Activated gamma-delta T cell treated with Interleukin-2 at 50 U/mL for 16 hours (primary cell): Measurements from ENCODE around the gene CREG1.

Source experiments
- DNase-seq: peaks from one replicate; pipeline ENCODE4 v3.0.0-alpha.2; 2020

The CREG1 gene

DNA sequence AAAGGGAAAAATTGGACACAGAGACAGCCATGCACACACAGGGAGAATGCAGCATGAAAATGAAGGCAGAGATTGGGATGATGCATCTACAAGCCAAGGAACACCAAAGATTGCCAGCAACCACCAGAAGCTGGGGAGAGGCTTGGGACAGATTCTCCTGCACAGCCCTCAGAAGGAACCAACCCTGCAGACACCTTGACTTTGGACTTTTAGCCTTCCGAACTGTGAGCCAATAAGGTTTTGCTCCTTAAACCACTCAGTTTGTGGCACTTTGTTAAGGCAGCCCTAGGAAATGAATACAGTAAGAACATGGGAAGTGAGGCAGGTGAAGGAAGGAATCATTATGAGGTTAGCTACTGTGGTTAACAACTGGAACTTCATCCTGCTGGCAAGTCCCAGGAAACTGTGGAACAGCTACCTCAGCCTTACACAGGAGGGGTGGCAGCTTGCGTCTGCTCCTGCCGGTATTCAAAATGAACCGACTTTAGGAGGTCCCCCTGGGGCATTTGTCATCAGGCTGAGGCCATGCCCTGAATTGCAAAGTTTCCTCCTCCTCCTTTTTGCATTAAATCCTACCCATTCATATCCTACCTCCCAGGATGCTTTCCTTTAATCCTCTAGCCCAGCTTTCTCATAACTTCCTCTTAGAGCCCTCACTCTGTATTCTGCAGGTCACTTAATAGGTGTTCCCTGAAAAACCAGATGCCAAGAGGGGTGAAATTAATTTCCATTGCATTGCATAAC lies 50.7 kb downstream of the CREG1 start:
- DNase-seq, result no peak

DNA sequence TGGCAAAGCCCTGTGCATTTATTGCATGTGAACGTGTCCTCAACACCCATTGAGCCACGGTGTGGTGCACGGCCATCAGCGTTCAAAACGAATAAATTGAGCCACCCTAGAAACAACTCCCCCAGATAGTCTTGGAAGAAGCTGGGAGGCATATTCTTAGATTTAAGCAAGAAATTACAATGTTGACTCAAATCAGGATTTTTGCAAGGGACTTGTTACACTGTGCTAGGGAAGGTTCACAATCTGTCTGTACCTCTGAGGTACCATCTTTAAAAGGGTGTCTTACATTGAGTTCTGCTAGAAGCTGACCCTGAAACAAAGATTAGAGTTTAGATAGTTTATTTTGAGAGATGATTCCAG lies 51.4 kb downstream of the CREG1 start:
- DNase-seq, result no peak

DNA sequence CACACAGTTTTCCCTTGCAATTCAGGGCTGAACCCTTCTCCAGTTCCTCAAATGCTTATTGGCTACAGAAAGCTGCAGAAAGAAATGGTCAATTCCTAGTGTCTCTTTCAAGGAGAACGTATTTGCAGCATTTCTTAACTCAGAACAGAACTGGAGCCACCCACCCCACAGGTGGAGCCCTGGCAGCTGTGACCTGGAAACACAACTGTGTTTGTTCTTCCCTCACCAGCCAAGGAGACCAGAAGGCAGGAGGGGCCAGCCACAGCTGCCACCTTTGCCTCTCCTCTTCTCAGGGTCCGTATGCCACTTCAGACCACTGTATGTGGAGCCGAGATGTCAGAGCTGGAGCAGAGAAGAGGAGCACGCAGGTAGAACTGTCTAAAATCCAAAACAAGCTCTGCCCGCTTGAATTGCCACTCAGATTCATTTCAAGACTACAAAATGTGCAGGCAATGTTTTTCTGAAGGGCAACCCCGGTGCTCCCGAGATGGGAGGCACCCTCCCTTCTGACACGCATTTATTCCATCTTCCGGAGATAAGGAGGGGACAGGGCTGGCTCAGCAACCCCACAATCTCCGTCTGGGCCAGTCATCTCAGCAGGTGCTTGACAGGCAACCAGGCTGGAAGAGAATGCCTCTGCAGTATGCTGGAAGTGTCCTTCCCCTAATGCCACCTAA lies 51.9 kb downstream of the CREG1 start:
- no peak for DNase-seq

DNA sequence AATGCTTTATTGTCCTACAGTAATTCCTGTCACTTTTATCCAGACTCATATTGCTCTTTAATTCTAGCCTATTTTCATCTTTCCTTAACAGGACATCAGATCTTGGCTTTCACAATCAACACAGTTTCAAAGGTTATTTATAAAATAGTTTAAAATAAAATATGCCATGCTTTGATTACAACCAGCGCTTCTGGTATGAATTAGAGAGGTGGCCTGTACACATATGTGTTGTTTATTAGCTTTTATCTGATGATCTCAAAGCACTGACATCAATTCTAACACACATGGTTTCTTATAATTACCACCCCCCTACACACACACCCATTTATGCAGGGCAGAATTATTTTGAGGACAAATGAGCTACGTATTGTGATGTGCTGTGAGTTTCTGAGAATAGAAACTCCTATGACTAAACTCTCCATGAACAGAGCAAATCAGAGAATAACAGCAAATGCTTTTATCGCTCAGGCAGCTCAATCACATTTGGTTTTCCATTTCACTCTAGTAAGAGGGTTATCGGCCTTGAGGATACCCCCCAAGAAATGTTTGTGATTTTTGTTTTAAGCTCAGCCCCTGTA lies 53.2 kb downstream of the CREG1 start:
- DNase-seq, result no peak

DNA sequence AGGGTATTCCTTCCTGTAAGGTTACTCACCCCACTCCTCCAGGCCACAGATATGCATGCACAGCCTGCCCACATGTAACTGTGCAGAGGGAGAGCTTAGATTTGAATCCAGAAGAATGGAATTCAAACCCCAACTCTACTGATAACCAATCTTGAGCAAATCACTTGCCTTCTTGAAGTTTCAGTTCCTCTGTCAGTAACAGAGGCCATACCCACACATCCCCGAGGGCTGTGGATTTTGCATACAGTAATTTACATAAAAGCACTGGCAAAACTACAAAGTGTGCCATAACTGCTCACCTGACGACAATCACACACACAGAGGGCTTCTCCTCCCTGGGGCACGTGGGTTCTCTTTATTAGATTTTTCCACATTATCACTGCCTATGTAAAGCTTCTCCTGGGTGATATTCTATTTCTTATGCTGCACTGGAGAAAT lies 53.9 kb downstream of the CREG1 start:
- no peak for DNase-seq

DNA sequence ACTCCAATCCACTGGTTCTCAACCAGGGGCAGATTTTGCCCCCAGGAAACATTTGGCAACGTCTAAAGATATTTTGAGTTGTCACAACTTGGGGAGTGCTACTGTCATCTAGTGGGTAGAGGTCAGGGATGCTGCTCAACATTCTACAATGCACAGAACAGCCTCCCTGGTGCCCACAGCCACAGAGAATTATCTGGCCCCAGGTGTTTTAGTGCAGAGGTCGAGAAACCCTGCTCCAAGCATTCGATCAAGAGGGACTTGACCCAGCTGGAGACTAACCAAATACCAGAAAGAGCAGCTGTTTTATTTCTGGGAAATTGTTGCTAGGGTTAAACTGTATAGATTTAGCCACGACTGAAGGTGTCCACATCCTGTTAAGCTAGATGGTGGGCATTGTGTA lies 54.5 kb downstream of the CREG1 start:
- DNase-seq, result no peak

DNA sequence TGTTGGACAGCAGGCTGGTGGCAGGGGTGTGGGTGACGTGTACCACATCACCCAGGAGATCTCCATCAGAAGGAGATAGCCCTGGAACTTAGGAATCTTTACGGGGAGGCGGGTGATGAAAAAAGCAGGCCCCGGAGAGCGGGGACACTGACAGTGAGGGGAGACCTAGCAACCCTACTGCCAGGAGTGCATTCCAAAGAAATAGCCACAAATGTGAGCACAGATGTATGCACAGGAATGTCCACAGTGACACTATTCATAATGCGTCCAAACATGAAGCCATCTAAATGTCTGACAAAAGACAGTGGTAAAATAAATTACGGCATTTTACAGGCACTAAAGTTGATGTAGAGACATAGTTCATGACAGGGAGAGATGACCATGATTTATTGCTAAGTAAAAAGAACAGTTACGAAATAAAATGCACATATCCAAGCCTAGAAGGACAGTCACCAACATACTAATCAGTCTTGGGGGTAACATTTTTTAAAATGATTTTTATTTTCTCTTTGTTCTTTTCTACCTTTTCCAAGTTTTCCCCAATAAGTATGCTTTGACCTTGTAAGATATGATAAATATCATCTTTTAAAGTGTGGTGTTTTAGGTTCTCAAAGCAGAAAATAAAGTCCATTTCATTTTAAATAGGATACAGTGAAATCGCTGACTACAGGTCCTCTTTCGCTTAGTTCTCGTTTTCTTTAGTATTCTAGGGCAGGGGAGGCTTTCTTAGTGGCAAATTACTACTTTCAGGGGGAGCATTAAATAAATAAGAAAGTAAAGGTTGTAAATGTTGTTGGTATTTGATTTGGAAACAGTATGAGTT lies 56.6 kb downstream of the CREG1 start:
- DNase-seq, result no peak

DNA sequence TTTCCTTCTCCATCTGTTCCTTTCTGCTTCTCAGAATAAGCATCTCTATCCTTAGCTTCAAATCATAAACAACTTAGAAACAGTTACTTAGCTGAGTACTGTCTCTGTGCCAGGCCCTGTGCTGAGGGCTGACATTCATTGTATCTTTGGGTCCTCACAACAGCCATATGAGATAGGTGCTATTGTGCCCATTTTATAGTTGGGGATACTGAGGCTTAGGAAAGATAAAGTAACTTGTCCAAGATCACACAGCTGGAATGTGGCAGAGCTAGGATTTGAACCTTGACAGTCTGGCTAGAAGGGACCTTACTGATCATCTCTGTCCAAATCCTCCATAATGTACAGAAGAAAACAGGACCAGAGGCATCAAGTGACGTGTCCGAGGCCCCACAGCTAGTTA lies 60.2 kb downstream of the CREG1 start:
- no peak for DNase-seq

DNA sequence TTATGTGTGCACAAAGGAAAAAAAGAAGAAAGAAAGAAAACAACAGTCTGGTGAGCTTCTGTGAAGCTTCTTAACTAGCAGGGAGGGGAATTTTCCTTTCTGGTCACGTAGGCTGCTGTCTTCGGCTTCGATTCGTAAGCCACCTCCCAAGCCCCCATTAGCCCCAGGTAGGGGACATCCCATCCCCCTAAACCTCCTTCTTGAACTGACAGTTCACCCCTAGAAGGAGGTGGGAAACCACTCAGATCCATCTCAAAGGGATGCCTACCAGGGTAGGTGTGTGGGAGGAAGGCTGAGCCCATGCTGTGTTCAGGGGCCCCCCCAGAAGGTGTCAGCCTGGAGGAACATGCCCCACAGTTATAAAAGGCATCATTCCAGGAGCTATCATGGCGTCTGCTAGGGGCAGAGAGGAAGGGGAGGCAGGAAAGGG lies 61.1 kb downstream of the CREG1 start:
- DNase-seq, result no peak

DNA sequence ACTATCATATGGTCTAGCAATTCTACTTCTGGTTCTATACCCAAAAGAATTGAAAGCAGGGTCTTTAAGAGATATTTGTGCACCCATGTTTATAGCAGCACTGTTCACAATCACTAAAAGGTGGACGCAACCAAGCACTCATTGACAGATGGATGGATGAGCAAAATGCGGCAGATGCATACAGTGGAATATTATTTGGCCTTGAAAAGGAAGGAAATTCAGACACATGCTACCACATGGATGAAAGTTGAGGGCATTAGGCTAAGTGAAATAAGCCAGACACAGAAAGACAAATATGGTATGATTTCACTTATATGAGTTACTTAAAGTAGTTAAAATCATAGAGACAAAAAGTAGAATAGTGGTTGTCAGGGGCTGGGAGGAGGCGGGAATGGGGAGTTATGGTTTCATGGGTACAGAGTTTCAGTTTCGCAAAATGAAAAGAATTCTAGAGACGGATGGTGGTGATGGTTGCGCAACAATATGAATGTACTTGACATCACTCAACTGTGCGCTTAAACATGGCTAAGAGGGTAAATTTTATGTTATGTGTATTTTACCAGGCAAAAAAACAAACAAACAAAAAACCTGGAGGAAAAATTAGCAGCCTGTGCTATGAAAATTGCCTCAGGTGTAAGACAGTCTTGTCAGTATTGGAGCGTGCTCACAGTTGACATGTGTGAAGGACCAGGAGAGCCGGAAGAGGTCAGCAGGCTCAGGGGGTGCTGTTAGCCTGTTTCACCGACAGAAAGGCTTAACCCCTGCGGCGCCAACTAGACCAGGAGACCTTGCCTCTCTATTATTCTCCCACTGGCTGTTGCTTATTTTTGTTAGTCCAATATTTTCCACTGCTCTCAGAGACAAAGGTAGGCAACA lies 61.7 kb downstream of the CREG1 start:
- no peak for DNase-seq
